Measurements from ENCODE around the gene TMEM185B.
"Not testable (repeated sequence)": the region's sequence is repeated elsewhere in the genome, so short reads cannot be mapped to it uniquely, and the experiment has no call there.

Gene TMEM185B

GRCh38 chr2:120251078-120251477, 27.9 kb upstream of the TMEM185B start:
- no peak for DNase-seq

GRCh38 chr2:120250640-120251039, 27.4 kb upstream of the TMEM185B start:
- no peak for DNase-seq

- DNase-seq: no peak
Measured at GRCh38 chr2:120247851-120248250, 24.7 kb upstream of the TMEM185B start.

GRCh38 chr2:120246546-120247300, 23.5 kb upstream of the TMEM185B start:
- DNase-seq: no peak

- DNase-seq: no peak
Measured at GRCh38 chr2:120245520-120246332, 22.5 kb upstream of the TMEM185B start.

GRCh38 chr2:120244656-120245519, 21.7 kb upstream of the TMEM185B start:
- no peak for DNase-seq

GRCh38 chr2:120243875-120244553, 20.8 kb upstream of the TMEM185B start:
- no peak for DNase-seq

GRCh38 chr2:120243211-120243610, 20.0 kb upstream of the TMEM185B start:
- DNase-seq: no peak

- DNase-seq: no peak
Measured at GRCh38 chr2:120241684-120242083, 18.5 kb upstream of the TMEM185B start.

GRCh38 chr2:120240901-120241429, 17.8 kb upstream of the TMEM185B start:
- no peak for DNase-seq

GRCh38 chr2:120239488-120240287, 16.5 kb upstream of the TMEM185B start:
- no peak for DNase-seq

- no peak for DNase-seq
Measured at GRCh38 chr2:120238728-120239487, 15.7 kb upstream of the TMEM185B start.

GRCh38 chr2:120237491-120237902, 14.3 kb upstream of the TMEM185B start:
- DNase-seq: no peak

GRCh38 chr2:120236791-120237190, 13.6 kb upstream of the TMEM185B start:
- no peak for DNase-seq

GRCh38 chr2:120236316-120236715, 13.1 kb upstream of the TMEM185B start:
- no peak for DNase-seq

GRCh38 chr2:120235681-120236080, 12.5 kb upstream of the TMEM185B start:
- DNase-seq: no peak

GRCh38 chr2:120235158-120235557, 12.0 kb upstream of the TMEM185B start:
- not testable (repeated sequence) for DNase-seq

- no peak for DNase-seq
Measured at GRCh38 chr2:120233292-120233691, 10.1 kb upstream of the TMEM185B start.

GRCh38 chr2:120231974-120232635, 8.9 kb upstream of the TMEM185B start:
- DNase-seq: peak; percentile 80

- DNase-seq: peak; percentile 47
Measured at GRCh38 chr2:120231564-120231973, 8.4 kb upstream of the TMEM185B start.

Data from stimulated activated CD4-positive, alpha-beta T cell treated with anti-CD3 and anti-CD28 coated beads, Interleukin-1b, Interleukin-23, amount 100 ng/mL, for 48 hours (primary cell).